Pons (tissue), 1 donor: ENCODE results near the gene NFIX.

ENCODE experiments used
- DNase-seq: peaks from one replicate; pipeline ENCODE4 v3.0.0-alpha.2; 2016; ENCODE audit warnings: low spot score

NFIX gene

GRCh38 chr19:13056052-13056660 lies 60.9 kb downstream of the NFIX start:
- no peak for DNase-seq

GRCh38 chr19:13057147-13057572 lies 61.9 kb downstream of the NFIX start:
- no peak for DNase-seq

- no peak for DNase-seq
Observed at GRCh38 chr19:13057744-13058143, 62.5 kb downstream of the NFIX start.

GRCh38 chr19:13058951-13059660 lies 63.8 kb downstream of the NFIX start:
- no peak for DNase-seq

- peak; percentile 75 for DNase-seq
Observed at GRCh38 chr19:13060233-13060963, 65.1 kb downstream of the NFIX start.

- DNase-seq: peak; percentile 88
Observed at GRCh38 chr19:13060964-13061927, 66.0 kb downstream of the NFIX start.

- DNase-seq: no peak
Observed at GRCh38 chr19:13062317-13062716, 67.0 kb downstream of the NFIX start.

- peak; percentile 55 for DNase-seq
Observed at GRCh38 chr19:13063461-13064091, 68.3 kb downstream of the NFIX start.

- DNase-seq: peak; percentile 45
Observed at GRCh38 chr19:13064092-13064489, 68.8 kb downstream of the NFIX start.

GRCh38 chr19:13066226-13066625 lies 71.0 kb downstream of the NFIX start:
- no peak for DNase-seq

- no peak for DNase-seq
Observed at GRCh38 chr19:13066933-13067807, 71.9 kb downstream of the NFIX start.

- peak; percentile 82 for DNase-seq
Observed at GRCh38 chr19:13068085-13068846, 73.0 kb downstream of the NFIX start.

- DNase-seq: peak; percentile 32
Observed at GRCh38 chr19:13069415-13070359, 74.4 kb downstream of the NFIX start.

GRCh38 chr19:13070425-13071140 lies 75.3 kb downstream of the NFIX start:
- peak; percentile 28 for DNase-seq

GRCh38 chr19:13071444-13072187 lies 76.3 kb downstream of the NFIX start:
- DNase-seq: peak; percentile 52

- peak; percentile 97 for DNase-seq
Observed at GRCh38 chr19:13072188-13072908, 77.1 kb downstream of the NFIX start.
